UCSD-AML1 (cell line): Measurements from ENCODE around the gene RCAN3.
A peak's percentile ranks its signal among the peaks of the same experiment; 100 is the strongest.

Experiments
- DNase-seq: peaks from one replicate; lab custom pipeline; 2025; ENCODE audit not compliant: unreplicated experiment; lab: John Stamatoyannopoulos, UW

RCAN3 gene

GRCh38 chr1:24572301-24572700 lies 69.7 kb downstream of the RCAN3 start:
- peak; percentile 28 for DNase-seq

- no peak for DNase-seq
These were observed 73.4 kb downstream of the RCAN3 start for GRCh38 chr1:24575905-24576587.

DNA sequence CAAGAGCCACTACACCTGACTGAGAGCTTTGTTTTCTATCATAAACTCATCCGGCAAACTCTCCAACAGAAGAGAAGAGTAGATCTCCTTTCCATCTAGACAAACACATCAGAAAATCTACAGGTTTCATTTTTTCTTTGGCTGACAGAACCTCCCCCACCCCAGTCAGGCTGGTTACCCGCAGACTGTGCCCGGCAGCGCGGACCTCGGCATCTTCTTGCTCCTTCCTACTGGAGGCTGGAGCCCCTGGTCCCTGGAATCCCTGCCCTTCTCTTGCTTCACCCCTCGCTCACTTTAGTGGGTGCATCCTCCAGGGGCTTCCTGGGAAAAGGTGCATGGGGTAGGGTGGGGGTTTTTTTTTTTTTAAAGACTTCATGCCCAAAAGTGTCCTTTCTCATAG lies 76.2 kb downstream of the RCAN3 start:
- DNase-seq = no peak

DNA sequence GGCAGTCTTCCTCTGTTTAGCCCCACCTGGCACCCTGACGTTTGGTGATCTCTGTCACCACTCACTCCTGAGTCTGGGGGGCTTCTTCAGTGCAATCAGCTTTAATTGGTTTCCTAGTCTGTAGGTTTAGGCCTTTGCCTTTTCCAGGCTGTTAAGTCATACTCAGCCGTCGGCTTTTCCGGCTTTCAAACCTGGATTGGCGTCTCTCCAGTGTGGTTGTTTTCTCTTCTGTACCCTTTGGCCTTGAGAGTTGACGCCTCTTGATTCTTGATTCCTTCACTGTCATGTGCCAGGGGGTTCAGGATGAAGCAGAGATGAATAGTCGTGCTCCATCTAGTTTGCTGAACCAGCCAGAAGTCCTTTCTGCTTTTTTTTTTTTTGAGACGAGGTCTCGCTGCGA lies 78.1 kb downstream of the RCAN3 start:
- DNase-seq = no peak

DNA sequence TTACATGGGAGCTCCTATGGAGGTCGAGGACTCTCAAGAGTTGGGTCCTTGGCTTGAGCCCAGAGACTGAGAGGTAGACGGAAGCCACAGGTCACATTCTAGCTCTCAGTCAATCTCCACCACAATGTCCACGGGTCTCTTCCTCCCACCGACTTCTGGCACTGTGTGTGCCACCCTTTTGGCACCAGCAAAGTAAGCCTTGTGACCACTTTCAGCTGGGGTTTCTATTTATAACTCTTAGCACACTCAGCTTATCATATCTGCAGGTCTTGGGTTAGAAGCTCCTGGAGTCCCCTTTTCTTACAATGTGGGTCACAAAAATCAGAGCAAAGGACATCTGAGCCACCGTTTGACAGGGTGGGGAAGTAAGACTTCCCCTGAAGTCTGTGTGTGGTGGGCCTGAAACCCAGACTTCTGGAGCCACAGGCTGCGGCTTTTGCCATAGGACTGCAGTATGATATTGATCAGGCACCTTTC lies 81.6 kb downstream of the RCAN3 start:
- no peak for DNase-seq

- no peak for DNase-seq
These were observed 83.5 kb downstream of the RCAN3 start for GRCh38 chr1:24586119-24586518.

DNA sequence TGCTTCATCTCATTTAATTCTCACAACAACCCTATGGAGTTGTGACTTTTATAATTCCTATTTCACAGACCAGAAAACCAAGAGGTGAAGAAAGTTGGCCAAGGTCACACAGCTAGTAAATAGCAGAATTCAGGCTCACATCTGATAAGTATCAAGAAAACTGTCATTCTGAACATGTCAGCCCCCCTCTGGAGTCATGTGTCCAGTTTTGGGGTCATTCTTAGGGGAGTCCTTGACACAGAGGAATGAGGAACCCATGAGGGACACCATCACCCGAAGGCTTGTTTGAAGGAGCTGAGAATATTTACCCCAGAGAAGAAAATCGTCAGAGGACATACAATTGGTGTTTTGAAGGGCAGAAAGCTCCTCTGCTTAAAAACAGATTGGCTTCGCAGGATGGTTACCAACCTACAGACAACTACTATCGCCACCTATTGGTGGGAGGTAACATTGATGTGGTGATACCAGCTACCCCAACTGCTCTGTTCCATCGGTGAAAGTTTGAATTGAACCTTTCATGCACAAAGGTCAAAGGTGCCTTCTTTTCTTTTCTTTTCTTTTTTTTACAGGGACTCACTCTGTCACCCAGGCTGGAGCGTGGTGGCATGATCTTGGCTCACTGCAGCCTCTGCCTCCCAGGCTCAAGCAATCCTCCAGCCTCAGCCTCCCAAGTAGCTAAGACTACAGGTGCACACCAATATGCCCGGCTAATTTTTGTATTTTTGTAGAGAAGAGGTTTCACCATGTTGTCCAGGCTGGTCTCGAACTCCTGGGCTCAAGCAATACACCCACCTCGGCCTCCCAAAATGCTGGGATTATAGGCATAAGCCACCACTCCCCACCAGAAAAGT lies 84.6 kb downstream of the RCAN3 start:
- DNase-seq = no peak

GRCh38 chr1:24588573-24588972 lies 85.9 kb downstream of the RCAN3 start:
- no peak for DNase-seq

DNA sequence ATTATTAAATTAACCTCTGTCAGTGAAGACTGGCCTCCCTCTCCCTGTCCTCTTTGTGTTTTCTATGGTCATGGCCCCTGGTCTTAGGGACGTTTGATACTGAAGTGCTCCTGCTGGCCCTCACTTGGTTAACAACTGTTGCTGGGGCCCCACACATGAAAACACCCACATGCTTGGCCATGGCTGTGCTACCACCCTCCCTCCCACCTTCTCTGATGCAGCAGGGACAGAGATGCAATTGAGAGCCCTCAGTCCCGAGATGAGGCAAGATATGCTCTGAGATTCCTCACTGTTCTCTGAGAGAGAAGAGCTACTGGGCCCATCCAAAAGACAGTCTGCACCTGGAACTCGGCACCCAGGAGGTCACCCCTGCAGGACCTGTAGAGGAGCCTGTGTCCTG lies 86.6 kb downstream of the RCAN3 start:
- DNase-seq = no peak
